IMR-90 (cell line): Measurements from ENCODE around the gene SSBP2. TPM values are rescaled to one million over a fixed set of nuclear protein-coding genes. Genes with fewer than 3 reads are reported as not detected.

Source experiments
- ATAC-seq: fragments of 200-7000 bp; cut with Tn5 transposase; 2 replicates; pipeline ENCODE4 v1.9.1; 2020; ENCODE audit warnings: low read depth, mild to moderate bottlenecking, moderate library complexity
- BruUV-seq: library from RNA; stranded (reverse); fragments of 400-500 nt; replicated peaks from 2 replicates; lab custom pipeline; 2021; lab: Mats Ljungman, UMichigan
- CTCF ChIA-PET: fragments of 300-600 bp; formaldehyde crosslinking; extraction: SDS; loops from one replicate; lab custom pipeline; 2021; ENCODE audit warnings: antibody characterized with exemption; lab: Yijun Ruan, JAX
- POLR2A ChIA-PET: fragments of 300-600 bp; sonication (Branson Sonifier 250); formaldehyde crosslinking; loops from one replicate; lab custom pipeline; 2022; ENCODE audit warnings: antibody characterized with exemption; ENCODE audit not compliant: unreplicated experiment; lab: Charles Lee
- DNase-seq: peaks from one replicate; pipeline ENCODE4 v3.0.0; 2013
- H2AFZ ChIP-seq: replicated peaks from 2 replicates; pipeline ENCODE3; 2013; ENCODE audit warnings: low read length, mild to moderate bottlenecking; ENCODE audit not compliant: poor library complexity
- H2AK5ac ChIP-seq: 2 replicates; pipeline ENCODE4 v1.6.1; 2013; ENCODE audit warnings: low read depth, low read length, inconsistent platforms
- H2AK9ac ChIP-seq: replicated peaks from 2 replicates; pipeline ENCODE3; 2013; ENCODE audit warnings: mild to moderate bottlenecking, low read depth, low read length, moderate library complexity; ENCODE audit not compliant: poor library complexity
- H2BK120ac ChIP-seq: 2 replicates; pipeline ENCODE4 v1.6.1; 2013; ENCODE audit warnings: low read depth, low read length, inconsistent platforms
- H2BK15ac ChIP-seq: 3 replicates; pipeline ENCODE4 v1.6.1; 2013; ENCODE audit warnings: low read depth, low read length, inconsistent platforms
- H2BK20ac ChIP-seq: 2 replicates; pipeline ENCODE4 v1.6.1; 2013; ENCODE audit warnings: low read depth, mild to moderate bottlenecking, inconsistent platforms, low read length, moderate library complexity
- H2BK5ac ChIP-seq: 2 replicates; pipeline ENCODE4 v1.6.1; 2013; ENCODE audit warnings: mild to moderate bottlenecking, low read depth, low read length, inconsistent platforms; ENCODE audit not compliant: poor library complexity, severe bottlenecking
- H3K14ac ChIP-seq: replicated peaks from 2 replicates; pipeline ENCODE4 v1.6.1; 2013; ENCODE audit warnings: low read depth, low read length, inconsistent platforms
- H3K18ac ChIP-seq: 2 replicates; pipeline ENCODE4 v1.6.1; 2013; ENCODE audit warnings: low read depth, low read length, control low read depth
- H3K23ac ChIP-seq: 2 replicates; pipeline ENCODE4 v1.6.1; 2013; ENCODE audit warnings: low read depth, low read length, inconsistent platforms
- H3K27ac ChIP-seq: 2 replicates; pipeline ENCODE4 v1.5.1; 2013; ENCODE audit warnings: mild to moderate bottlenecking, control low read depth, low read length; ENCODE audit not compliant: insufficient read depth
- H3K27me3 ChIP-seq: 2 replicates; pipeline ENCODE4 v1.6.1; 2013; ENCODE audit warnings: low read length; ENCODE audit not compliant: control insufficient read depth, insufficient read depth
- H3K36me3 ChIP-seq: 2 replicates; pipeline ENCODE4 v1.6.1; 2013; ENCODE audit warnings: low read length, mixed read lengths; ENCODE audit not compliant: control insufficient read depth, insufficient read depth
- H3K4ac ChIP-seq: 2 replicates; pipeline ENCODE4 v1.6.1; 2013; ENCODE audit warnings: low read depth, low read length, inconsistent platforms
- H3K4me1 ChIP-seq: 2 replicates; pipeline ENCODE4 v1.6.1; 2013; ENCODE audit warnings: low read length, mixed read lengths; ENCODE audit not compliant: control insufficient read depth, insufficient read depth
- H3K4me2 ChIP-seq: 2 replicates; pipeline ENCODE4 v1.6.1; 2013; ENCODE audit warnings: low read depth, mild to moderate bottlenecking, control low read depth, low read length, moderate library complexity
- H3K4me3 ChIP-seq: 2 replicates; pipeline ENCODE4 v1.5.1; 2013; ENCODE audit warnings: low read depth, mild to moderate bottlenecking, control low read depth, low read length, moderate library complexity; ENCODE audit not compliant: insufficient read depth
- H3K56ac ChIP-seq: 2 replicates; pipeline ENCODE4 v1.6.1; 2013; ENCODE audit warnings: low read length, inconsistent platforms; ENCODE audit not compliant: insufficient read depth; ENCODE audit errors: extremely low read depth
- H3K79me1 ChIP-seq, 2 experiments: 2 replicates each; pipeline ENCODE4 v1.6.1; 2013; ENCODE audit warnings: low read length in 2 of 2, inconsistent platforms in 1 of 2, low read depth in 1 of 2
- H3K9ac ChIP-seq: 2 replicates; pipeline ENCODE4 v1.6.1; 2013; ENCODE audit warnings: low read depth, low read length, control low read depth
- H3K9me1 ChIP-seq: 2 replicates; pipeline ENCODE4 v1.6.1; 2013; ENCODE audit warnings: low read length, inconsistent platforms; ENCODE audit not compliant: insufficient read depth
- H3K9me3 ChIP-seq: 2 replicates; pipeline ENCODE4 v1.6.1; 2013; ENCODE audit warnings: low read length; ENCODE audit not compliant: control insufficient read depth, insufficient read depth
- H4K20me1 ChIP-seq: 2 replicates; pipeline ENCODE4 v1.6.1; 2013; ENCODE audit warnings: low read length, inconsistent platforms; ENCODE audit not compliant: insufficient read depth
- H4K5ac ChIP-seq: 2 replicates; pipeline ENCODE4 v1.6.1; 2013; ENCODE audit warnings: mild to moderate bottlenecking, low read depth, low read length, control low read depth
- H4K8ac ChIP-seq, 2 experiments: 2 replicates each; pipeline ENCODE4 v1.6.1; 2013; ENCODE audit warnings: low read depth in 2 of 2, low read length in 2 of 2, control low read depth in 1 of 2, inconsistent platforms in 1 of 2
- H4K91ac ChIP-seq: 2 replicates; pipeline ENCODE4 v1.6.1; 2013; ENCODE audit warnings: low read depth, low read length, inconsistent platforms; ENCODE audit not compliant: insufficient read depth
- CHD1 ChIP-seq: IDR thresholded peaks from 2 replicates; pipeline ENCODE4 v1.6.1; 2012; ENCODE audit warnings: low read depth, low read length, improper control_type of control experiment
- ELK1 ChIP-seq: fragments of 150-350 bp; IDR thresholded peaks from 2 replicates; pipeline ENCODE4 v1.6.1; 2016; ENCODE audit warnings: low read depth, mild to moderate bottlenecking, low read length, moderate library complexity, borderline replicate concordance
- RAD21 ChIP-seq: IDR thresholded peaks from 2 replicates; pipeline ENCODE4 v1.6.1; 2012; ENCODE audit warnings: low read length, improper control_type of control experiment
- RCOR1 ChIP-seq: IDR thresholded peaks from 2 replicates; pipeline ENCODE4 v1.6.1; 2012; ENCODE audit warnings: mild to moderate bottlenecking, low read length, improper control_type of control experiment; ENCODE audit not compliant: insufficient replicate concordance
- WGBS, 2 experiments: methylation state at CpG; one replicate each; pipeline versions ENCODE4 v1.1.5 to v1.1.7; 2013; ENCODE audit warnings: missing lambda C conversion rate in 2 of 2; ENCODE audit not compliant: insufficient read length in 1 of 2; ENCODE audit errors: extremely low coverage in 2 of 2; 5-methylcytosine and 5-hydroxymethylcytosine counted together
- dilution Hi-C: fragments of 300-500 bp; cut with HindIII; formaldehyde crosslinking; loops from one replicate; pipeline ENCODE4 v1.14.3; 2018; ENCODE audit warnings: low sequenced_read_pairs; ENCODE audit not compliant: unreplicated experiment
- in situ Hi-C: fragments of 300-500 bp; cut with MboI; formaldehyde crosslinking; loops from 3 replicates; pipeline ENCODE4 v1.14.3; 2019; ENCODE audit warnings: low sequenced_read_pairs, inconsistent platforms, mixed read lengths
- intact Hi-C: fragments of 100-400 bp; cut with micrococcal nuclease; formaldehyde crosslinking; loops from 2 replicates; pipeline ENCODE4 v1.10.0; 2022
- polyA plus RNA-seq, 3 experiments: library from polyadenylated mRNA; depleted of rRNA; stranded (reverse); fragments of >200 nt; gene quantifications; 2 replicates each; pipeline ENCODE4 v1.2.3, GENCODE V29; 2012; ENCODE audit warnings: low replicate concordance in 1 of 3
- total RNA-seq: library from RNA; depleted of rRNA; stranded (reverse); fragments of >200 nt; gene quantifications from 2 replicates; pipeline ENCODE4 v1.2.3, GENCODE V29; 2012

SSBP2 gene
- total and polyA plus RNA-seq, 2 of the 4 experiments (the other 2 are of a cell fraction): 38.4 to 42.7 TPM

GRCh38 chr5:81740758-81741157 lies 10.1 kb downstream of the SSBP2 start:
- Histone ChIP-seq H3K79me1 (peaks cover 12 to 27% of the 10 kb centered on the region in 2 experiments), H3K9ac (no peak overlapping the region), H3K27ac (no peak overlapping the region), H3K4me3 (no peak overlapping the region), H3K23ac (no peak overlapping the region), H2BK20ac (no peak overlapping the region), H3K4ac (no peak overlapping the region), H4K8ac (no peak overlapping the region), H3K4me2 (no peak overlapping the region), H3K36me3 (peaks cover 2% of the 10 kb centered on the region; the same call in 1 of the 2 replicates), H2AK9ac (no peak overlapping the region), H2BK5ac (no peak overlapping the region), H2BK120ac (no peak overlapping the region), H3K9me1 (no peaks in the 10 kb centered on the region), H3K4me1 (peaks cover 2% of the 10 kb centered on the region; the same call in 1 of the 2 replicates), H3K27me3 (no peaks in the 10 kb centered on the region), H4K91ac (no peak overlapping the region), H3K14ac (no peak overlapping the region), H4K5ac (no peak overlapping the region), H3K56ac (no peak overlapping the region), H2AFZ (no peak overlapping the region), H3K18ac (no peak overlapping the region), H2BK15ac (no peak overlapping the region), H4K20me1 (no peaks in the 10 kb centered on the region; the same call in 1 of the 2 replicates), H2AK5ac (no peak overlapping the region), H3K9me3 (no peaks in the 10 kb centered on the region)
- dilution Hi-C loops: no loop called here
- in situ Hi-C loops: no loop called here
- no peak for DNase-seq
- WGBS, 2 experiments: no CpG with 5 or more reads among the region's 2 CpGs
- BruUV-seq: no TSS peak
- ATAC-seq: no peak
- CTCF ChIA-PET: no interaction called here
- POLR2A ChIA-PET: no interaction called here
- TF ChIP-seq RCOR1: no peak
- no peak for TF ChIP-seq RAD21
- TF ChIP-seq CHD1: no peak
- TF ChIP-seq ELK1: no peak
- intact Hi-C loops: loop anchor here (5.0 kb wide), 1 partner anchor 103 kb away; no protein-coding TSS in a partner anchor
